ENCODE results near the gene RAI1. TPM values are rescaled to one million over a fixed set of nuclear protein-coding genes. Genes with fewer than 3 reads are reported as not detected.

RAI1 gene
- total and polyA plus RNA-seq, 10 of the 15 experiments (the other 5 are each of a cell fraction or from before 2014, with no cell fraction given) = 0.66 to 37.7 (median 6.0) TPM

DNA sequence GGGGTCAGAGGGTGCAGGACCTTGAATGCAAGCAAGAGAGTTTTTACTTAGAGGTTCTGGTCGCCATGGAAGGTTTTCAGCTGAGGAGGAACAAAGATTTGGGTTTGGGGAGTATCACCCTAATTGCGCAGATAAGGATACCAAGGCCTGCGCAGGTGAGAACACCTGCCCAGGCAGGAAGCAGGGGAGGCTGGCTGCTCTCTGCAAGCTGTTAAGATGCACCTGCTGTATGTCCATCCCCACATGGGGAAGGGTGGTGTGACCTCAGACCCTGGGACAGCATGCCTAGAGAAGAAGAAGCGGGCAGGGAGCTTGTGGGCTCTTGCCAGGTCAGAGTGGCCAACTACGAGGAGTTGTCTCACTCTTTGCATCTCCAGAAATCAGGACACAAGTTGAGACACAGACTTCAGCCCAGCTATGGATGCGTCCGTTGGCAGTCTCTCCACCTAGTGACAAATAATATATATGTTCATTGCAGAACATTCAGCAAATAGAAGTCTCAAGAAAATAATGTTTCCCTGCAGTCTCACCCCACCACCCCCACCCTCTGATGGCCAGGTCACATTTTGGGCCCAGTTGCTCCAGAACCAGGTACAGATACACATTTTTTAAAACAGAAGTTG lies 77.8 kb downstream of the RAI1 start:
- Histone ChIP-seq H3K27me3 (replicated peaks in 1 of 2; ENCODE audit: control insufficient read depth in 2 of 2, insufficient read depth in 2 of 2, low read length in 1 of 2) (no peaks in the 10 kb centered on the region), H3K4me1 (ENCODE audit: control insufficient read depth, insufficient read depth, low read length) (peaks cover 16% of the 10 kb centered on the region)

More for the DNA sequence above, 77.8 kb downstream of the RAI1 start:
- ATAC-seq (no peak), DNase-seq (ENCODE audit: low read depth, low spot score) (no peak), FAIRE-seq (no peak)
- 92% methylated on average over 7 of the region's 7 CpGs for WGBS (ENCODE audit: insufficient coverage, insufficient replicate concordance, low lambda C conversion rate, missing lambda C conversion rate)
- no TSS peak for BruUV-seq (replicated peaks)
- Histone ChIP-seq H4K20me1 (ENCODE audit: control insufficient read depth, insufficient read depth) (no peaks in the 10 kb centered on the region), H3K79me2 (ENCODE audit: control insufficient read depth, insufficient read depth, low read length) (peaks cover 2% of the 10 kb centered on the region), H3K36me3 (ENCODE audit: control insufficient read depth in 2 of 2, insufficient read depth in 2 of 2, low read length in 1 of 2) (peaks cover 0 to 16% of the 10 kb centered on the region in 2 experiments; a peak in 2 of 4 replicates), H3K4me3 (no peak overlapping the region), H3K4me2 (ENCODE audit: control insufficient read depth, insufficient read depth) (no peak overlapping the region), H2AFZ (ENCODE audit: control insufficient read depth, low read depth, low read length) (no peak overlapping the region), H3K27ac (ENCODE audit: control insufficient read depth, insufficient read depth) (no peak overlapping the region), H3K9ac (ENCODE audit: control insufficient read depth, insufficient read depth, low read length) (no peak overlapping the region), H3K9me3 (replicated peaks; ENCODE audit: control insufficient read depth, insufficient read depth, low read length) (no peaks in the 10 kb centered on the region)
- TF ChIP-seq ATF7 (IDR thresholded peaks at IDR 0.05; ENCODE audit: low read depth) (no peak), GABPA (IDR thresholded peaks at IDR 0.05; ENCODE audit: low read depth) (no peak), NBN (IDR thresholded peaks at IDR 0.05) (no peak), LARP7 (IDR thresholded peaks at IDR 0.05) (no peak), CREM (IDR thresholded peaks at IDR 0.05; ENCODE audit: low read depth) (no peak)
- TF ChIP-seq, protein P1, sequence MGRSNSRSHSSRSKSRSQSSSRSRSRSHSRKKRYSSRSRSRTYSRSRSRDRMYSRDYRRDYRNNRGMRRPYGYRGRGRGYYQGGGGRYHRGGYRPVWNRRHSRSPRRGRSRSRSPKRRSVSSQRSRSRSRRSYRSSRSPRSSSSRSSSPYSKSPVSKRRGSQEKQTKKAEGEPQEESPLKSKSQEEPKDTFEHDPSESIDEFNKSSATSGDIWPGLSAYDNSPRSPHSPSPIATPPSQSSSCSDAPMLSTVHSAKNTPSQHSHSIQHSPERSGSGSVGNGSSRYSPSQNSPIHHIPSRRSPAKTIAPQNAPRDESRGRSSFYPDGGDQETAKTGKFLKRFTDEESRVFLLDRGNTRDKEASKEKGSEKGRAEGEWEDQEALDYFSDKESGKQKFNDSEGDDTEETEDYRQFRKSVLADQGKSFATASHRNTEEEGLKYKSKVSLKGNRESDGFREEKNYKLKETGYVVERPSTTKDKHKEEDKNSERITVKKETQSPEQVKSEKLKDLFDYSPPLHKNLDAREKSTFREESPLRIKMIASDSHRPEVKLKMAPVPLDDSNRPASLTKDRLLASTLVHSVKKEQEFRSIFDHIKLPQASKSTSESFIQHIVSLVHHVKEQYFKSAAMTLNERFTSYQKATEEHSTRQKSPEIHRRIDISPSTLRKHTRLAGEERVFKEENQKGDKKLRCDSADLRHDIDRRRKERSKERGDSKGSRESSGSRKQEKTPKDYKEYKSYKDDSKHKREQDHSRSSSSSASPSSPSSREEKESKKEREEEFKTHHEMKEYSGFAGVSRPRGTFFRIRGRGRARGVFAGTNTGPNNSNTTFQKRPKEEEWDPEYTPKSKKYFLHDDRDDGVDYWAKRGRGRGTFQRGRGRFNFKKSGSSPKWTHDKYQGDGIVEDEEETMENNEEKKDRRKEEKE (IDR thresholded peaks at IDR 0.05) = no peak
- TF ChIP-seq, protein P2, sequence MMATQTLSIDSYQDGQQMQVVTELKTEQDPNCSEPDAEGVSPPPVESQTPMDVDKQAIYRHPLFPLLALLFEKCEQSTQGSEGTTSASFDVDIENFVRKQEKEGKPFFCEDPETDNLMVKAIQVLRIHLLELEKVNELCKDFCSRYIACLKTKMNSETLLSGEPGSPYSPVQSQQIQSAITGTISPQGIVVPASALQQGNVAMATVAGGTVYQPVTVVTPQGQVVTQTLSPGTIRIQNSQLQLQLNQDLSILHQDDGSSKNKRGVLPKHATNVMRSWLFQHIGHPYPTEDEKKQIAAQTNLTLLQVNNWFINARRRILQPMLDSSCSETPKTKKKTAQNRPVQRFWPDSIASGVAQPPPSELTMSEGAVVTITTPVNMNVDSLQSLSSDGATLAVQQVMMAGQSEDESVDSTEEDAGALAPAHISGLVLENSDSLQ (IDR thresholded peaks at IDR 0.05) = no peak
- SMC1A ChIA-PET (ENCODE audit: uncharacterized antibody, unreplicated experiment) = no interaction called here
- intact Hi-C loops (cut with micrococcal nuclease; ENCODE audit: unreplicated experiment) (no loop called here), in situ Hi-C loops (cut with MboI) (no loop called here)
- CTCF ChIA-PET = interaction anchor here (1.5 kb wide), 1 partner anchor 30 kb away, joined by 5 read pairs; no protein-coding TSS in a partner anchor
- RAD21 ChIA-PET (ENCODE audit: unreplicated experiment) = no interaction called here
- POLR2A ChIA-PET = no interaction called here
